ENCODE results near the gene RBMS3.

- TF ChIP-seq EZH2 (IDR thresholded peaks at IDR 0.05; ENCODE audit: borderline replicate concordance, low read depth, low read length, poor library complexity, severe bottlenecking) (no peak), CTCF (conservative IDR thresholded peaks at IDR 0.05; ENCODE audit: low read depth, low read length) (no peak)
Observed at GRCh38 chr3:29318251-29318650, 37.4 kb downstream of the RBMS3 start.

Data from A673 (cell line).